ENCODE results near the gene CRACR2B. TPM values are rescaled to one million over a fixed set of nuclear protein-coding genes. Genes with fewer than 3 reads are reported as not detected.
A peak's percentile ranks its signal among the peaks of the same experiment; 100 is the strongest.

Gene CRACR2B
- total and polyA plus RNA-seq, 11 donors = 8.8 to 43.5 (median 17.7) TPM

GRCh38 chr11:831961-832528 is 4.3 kb downstream of the CRACR2B start:
- Histone ChIP-seq H3K4me3 (peak overlapping the region; percentile 31 to 95 (median 76)), H3K36me3 (peaks cover 0 to 13% (median 12%) of the 10 kb centered on the region in 9 donors), H3K27ac (peak overlapping the region; percentile 57 to 98 (median 90)), H3K27me3 (peaks cover 0 to 35% (median 0%) of the 10 kb centered on the region in 9 donors), H3K4me1 (peaks cover 10 to 94% (median 81%) of the 10 kb centered on the region in 12 donors), H3K9me3 (no peaks in the 10 kb centered on the region)
- ATAC-seq (no peak), DNase-seq (peak in 2 of 5 donors; percentile 37 to 62)
- WGBS, 4 donors = 70 to 88% (median 75%) methylated on average over 19 to 23 of the region's 23 CpGs
- TF ChIP-seq POLR2A (IDR thresholded peaks at IDR 0.05) = no peak
- TF ChIP-seq, protein P1, sequence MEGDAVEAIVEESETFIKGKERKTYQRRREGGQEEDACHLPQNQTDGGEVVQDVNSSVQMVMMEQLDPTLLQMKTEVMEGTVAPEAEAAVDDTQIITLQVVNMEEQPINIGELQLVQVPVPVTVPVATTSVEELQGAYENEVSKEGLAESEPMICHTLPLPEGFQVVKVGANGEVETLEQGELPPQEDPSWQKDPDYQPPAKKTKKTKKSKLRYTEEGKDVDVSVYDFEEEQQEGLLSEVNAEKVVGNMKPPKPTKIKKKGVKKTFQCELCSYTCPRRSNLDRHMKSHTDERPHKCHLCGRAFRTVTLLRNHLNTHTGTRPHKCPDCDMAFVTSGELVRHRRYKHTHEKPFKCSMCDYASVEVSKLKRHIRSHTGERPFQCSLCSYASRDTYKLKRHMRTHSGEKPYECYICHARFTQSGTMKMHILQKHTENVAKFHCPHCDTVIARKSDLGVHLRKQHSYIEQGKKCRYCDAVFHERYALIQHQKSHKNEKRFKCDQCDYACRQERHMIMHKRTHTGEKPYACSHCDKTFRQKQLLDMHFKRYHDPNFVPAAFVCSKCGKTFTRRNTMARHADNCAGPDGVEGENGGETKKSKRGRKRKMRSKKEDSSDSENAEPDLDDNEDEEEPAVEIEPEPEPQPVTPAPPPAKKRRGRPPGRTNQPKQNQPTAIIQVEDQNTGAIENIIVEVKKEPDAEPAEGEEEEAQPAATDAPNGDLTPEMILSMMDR (IDR thresholded peaks at IDR 0.05) = no peak
- intact Hi-C loops (cut with DNase I) = no loop called here

GRCh38 chr11:832529-833113 is 4.9 kb downstream of the CRACR2B start, which contains the start of gene CD151:
TSS of gene CD151 (plus strand) at chr11:832952. CDS start at chr11:836070, 3,118 bp downstream.
- peak; percentile 63 to 76 (median 66) for DNase-seq
- H3K27me3 ChIP-seq = peaks cover 0 to 32% (median 0%) of the 10 kb centered on the region in 9 donors
- ATAC-seq = peak in 2 of 4 donors; percentile 26 to 33
- TF ChIP-seq, protein P1 (IDR thresholded peaks at IDR 0.05) = no peak
- TF ChIP-seq POLR2A (IDR thresholded peaks at IDR 0.05) = no peak
- no peaks in the 10 kb centered on the region for H3K9me3 ChIP-seq
- H3K36me3 ChIP-seq = peaks cover 0 to 19% (median 18%) of the 10 kb centered on the region in 9 donors
- peak within 1 kb of the TSS; percentile 40 to 95 (median 78) for H3K4me3 ChIP-seq
- peak within 1 kb of the TSS; percentile 79 to 98 (median 92) for H3K27ac ChIP-seq
- H3K4me1 ChIP-seq = peaks cover 10 to 94% (median 82%) of the 10 kb centered on the region in 12 donors
- intact Hi-C loops (cut with DNase I) = no loop called here
- WGBS, 4 donors = 2 to 15% (median 7%) methylated on average over 6 to 67 of the region's 67 CpGs

DNA sequence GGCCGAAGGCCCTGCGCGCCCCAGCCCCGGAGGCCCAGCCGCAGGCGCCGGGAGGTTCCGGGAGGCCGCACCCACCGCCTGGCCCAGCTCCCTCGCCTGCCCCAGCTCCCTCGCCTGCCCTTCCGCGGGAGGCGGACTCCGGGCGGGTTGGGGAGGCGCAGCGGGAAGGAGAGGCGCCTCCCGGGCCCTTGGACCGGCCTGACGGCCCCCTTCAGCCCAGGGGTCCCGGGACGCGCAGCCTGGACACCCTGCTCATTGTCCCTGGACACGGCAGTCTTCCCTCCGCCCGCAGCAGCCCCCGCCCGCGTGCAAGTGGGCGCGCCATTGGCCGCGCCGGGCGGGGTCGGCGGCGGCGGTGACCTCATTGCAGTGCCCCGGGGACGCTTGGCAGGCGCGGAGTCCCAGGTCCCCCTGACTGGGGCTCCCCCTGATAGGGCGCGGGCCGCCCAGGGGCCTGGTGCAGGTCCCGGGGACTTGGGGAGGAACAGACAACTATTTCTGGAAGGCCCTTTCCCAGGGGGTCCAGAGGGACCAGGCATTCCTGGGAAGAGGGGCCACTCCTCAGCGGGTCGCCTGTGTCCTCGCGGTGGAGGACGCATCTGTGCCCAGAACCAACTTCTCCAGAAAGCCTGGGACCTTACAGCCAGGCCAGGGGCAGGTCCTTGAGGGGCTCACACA is 5.5 kb downstream of the CRACR2B start:
- ATAC-seq (peak in 3 of 4 donors; percentile 8 to 34 (median 17)), DNase-seq (peak; percentile 76 to 86 (median 80))
- intact Hi-C loops (cut with DNase I) = no loop called here
- H3K27ac ChIP-seq = peak overlapping the region; percentile 79 to 98 (median 92)
- H3K4me1 ChIP-seq = peaks cover 10 to 94% (median 76%) of the 10 kb centered on the region in 12 donors
- 0 to 2% (median 1%) methylated on average over 12 to 52 of the region's 55 CpGs for WGBS, 4 donors
- TF ChIP-seq POLR2A (IDR thresholded peaks at IDR 0.05) = peak in 1 of 2 donors; percentile 45
- TF ChIP-seq, protein P1 (IDR thresholded peaks at IDR 0.05) = no peak
- H3K36me3 ChIP-seq = peaks cover 0 to 26% (median 24%) of the 10 kb centered on the region in 9 donors
- no peaks in the 10 kb centered on the region for H3K9me3 ChIP-seq
- H3K4me3 ChIP-seq = peak overlapping the region; percentile 40 to 95 (median 78)
- peaks cover 0 to 32% (median 0%) of the 10 kb centered on the region in 9 donors for H3K27me3 ChIP-seq

Data from heart left ventricle (tissue), 16 donors.